Heart left ventricle (tissue), 16 donors: ENCODE results near the gene SMIM5. TPM values are rescaled to one million over a fixed set of nuclear protein-coding genes. Genes with fewer than 3 reads are reported as not detected.

ENCODE experiments used
- ATAC-seq, 4 donors: fragments of 200-7000 bp; cut with Tn5 transposase; one replicate each; pipeline ENCODE4 v1.9.1; 2020 to 2022; ENCODE audit warnings: moderate library complexity in 4 of 4, mild to moderate bottlenecking in 3 of 4, moderate number of reproducible peaks in 1 of 4
- DNase-seq, 5 donors: peaks; one replicate each; pipeline ENCODE4 v3.0.0-alpha.2; 2020
- H3K27ac ChIP-seq, 12 donors: fragments of 200-600 bp; sonication (generic) in 4 of 12; one replicate each; pipeline versions ENCODE4 v1.5.0 to v1.8.0; 2016 to 2022; ENCODE audit warnings: mild to moderate bottlenecking in 2 of 12
- H3K27me3 ChIP-seq, 9 donors: fragments of 200-600 bp; sonication (generic) in 2 of 9; one replicate each; pipeline versions ENCODE4 v1.5.1 to v1.8.0; 2016 to 2022; ENCODE audit warnings: mild to moderate bottlenecking in 3 of 9
- H3K36me3 ChIP-seq, 9 donors: fragments of 200-600 bp; sonication (generic) in 2 of 9; one replicate each; pipeline versions ENCODE4 v1.5.0 to v1.8.0; 2018 to 2022; ENCODE audit warnings: mild to moderate bottlenecking in 2 of 9
- H3K4me1 ChIP-seq, 12 donors: fragments of 200-600 bp; sonication (generic) in 4 of 12; one replicate each; pipeline versions ENCODE4 v1.5.0 to v1.8.0; 2016 to 2022; ENCODE audit warnings: mild to moderate bottlenecking in 3 of 12
- H3K4me3 ChIP-seq, 12 donors: fragments of 200-600 bp; sonication (generic) in 4 of 12; one replicate each; pipeline versions ENCODE4 v1.5.0 to v1.8.0; 2017 to 2022; ENCODE audit warnings: mild to moderate bottlenecking in 9 of 12, moderate library complexity in 4 of 12
- H3K9me3 ChIP-seq, 12 donors: fragments of 200-600 bp; sonication (generic) in 4 of 12; one replicate each; pipeline versions ENCODE4 v1.5.0 to v1.8.0; 2016 to 2022; ENCODE audit warnings: mild to moderate bottlenecking in 1 of 12
- POLR2A ChIP-seq, 2 donors: fragments of 450-650 bp; IDR thresholded peaks; one replicate each; pipeline ENCODE4 v1.6.1; 2017; ENCODE audit warnings: antibody characterized with exemption in 2 of 2, mild to moderate bottlenecking in 2 of 2, moderate library complexity in 2 of 2
- WGBS, 4 donors: extraction: QIAGEN DNeasy Blood & Tissue Kit in 2 of 4; methylation state at CpG; one replicate each; pipeline versions ENCODE4 v1.1.5 to v1.1.7; 2013 to 2018; 5-methylcytosine and 5-hydroxymethylcytosine counted together
- intact Hi-C, 10 donors: fragments of 100-400 bp; cut with DNase I; formaldehyde crosslinking; loops; one replicate each; pipeline versions ENCODE4 v1.11.1 to v1.14.2; 2022
- polyA plus RNA-seq, 2 donors: library from polyadenylated mRNA; stranded (reverse); fragments of 200-250 nt; gene quantifications; one replicate each; pipeline ENCODE4 v1.2.3, GENCODE V29; 2013
- total RNA-seq, 9 donors: library from RNA; depleted of rRNA in 2 of 9; stranded (reverse); fragments of >200 nt in 2 of 9; fragmentation: NEBNext Ultra II Directional in 3 of 9; extraction: Animal tissue kit (Norgen Biotek cat#: 25700) in 3 of 9; gene quantifications; one replicate each; pipeline versions ENCODE4 v1.1.0 to v1.2.4, GENCODE V29; 2016 to 2023
- TF ChIP-seq, protein P1 (sequence below), 12 donors: fragments of 200-600 bp; sonication (generic) in 4 of 12; IDR thresholded peaks; one replicate each; pipeline versions ENCODE4 v1.5.0 to v1.8.0; 2018 to 2022; ENCODE audit warnings: antibody characterized with exemption in 12 of 12, mild to moderate bottlenecking in 5 of 12
- donor health status: ischemic (EF 13 %, LVEDD 7.1; RV severe dilation, severe dysfunction).
- donor health status: healthy with polysubstance abuse.
- donor health status: DM: no; HTN: yes; CAD: no.
- donor health status: DM: no; HTN: no; CAD: no.
- donor health status: ischemic (EF 25% LVEDD 6.9; RV normal size, moderate dysfunction).
- donor health status: ischemic (EF 25% LVEDD 5.7; RV mildly dilated, moderate dysfunction).
- donor health status: healthy.
- donor health status: DM: yes; HTN: yes; CAD: no.
- donor health status: ischemic (EF 35%, LVEDD 5.7; RV mildly dilated, moderate dysfunction).
- donor health status: nonischemic (EF 11% LVEDD 7.7; RV severe dilation, severe dysfunction).
- donor health status: DM: yes; HTN: yes; CAD: no.
- donor health status: PGD.
- donor health status: ischemic (EF 29% LVEDD 5.4; RV normal size, mild dysfunction).
- donor health status: nonischemic (EF 23%, LVEDD 6.1; RV moderate dilation, normal function).

SMIM5 gene
- total and polyA plus RNA-seq, 11 donors: 1.8 to 18.2 (median 6.8) TPM

DNA sequence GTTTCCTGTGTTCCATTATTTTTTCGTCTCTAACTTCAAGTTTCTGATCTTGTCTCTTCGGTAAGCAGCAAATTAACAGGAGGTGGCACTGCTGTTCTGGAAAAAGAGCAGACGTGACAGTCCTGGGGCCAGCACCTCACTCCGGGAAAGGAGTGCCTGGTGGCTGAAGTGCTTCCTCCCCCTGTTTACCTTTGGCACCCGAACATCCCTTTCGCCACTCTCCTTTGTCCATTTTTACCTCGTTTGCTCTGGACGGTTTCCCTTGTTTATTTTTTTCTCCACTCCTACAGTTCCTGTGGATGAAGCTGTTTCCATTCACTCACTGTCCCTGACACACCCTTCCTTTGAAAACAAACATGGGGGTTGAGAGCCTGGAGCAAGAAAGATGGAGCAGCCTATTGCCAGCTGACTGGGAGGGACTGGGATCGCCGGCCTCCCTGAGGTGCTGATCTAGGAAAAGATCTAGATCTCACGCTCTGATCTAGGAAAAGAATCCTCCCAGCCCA is 46.5 kb downstream of the SMIM5 start:
- H3K4me3 ChIP-seq: no peak overlapping the region
- H3K27ac ChIP-seq: peak overlapping the region; percentile 16 to 74 (median 64)
- H3K9me3 ChIP-seq: no peaks in the 10 kb centered on the region
- DNase-seq (peak in 3 of 5 donors; percentile 42 to 50 (median 50)), ATAC-seq (peak in 3 of 4 donors; percentile 69 to 86 (median 84))
- intact Hi-C loops: loop anchor here in 7 of 10 donors (1.0 to 5.0 kb wide), 5 partner anchors 67 to 70 kb away; no protein-coding TSS in a partner anchor
- peaks cover 0 to 51% (median 25%) of the 10 kb centered on the region in 9 donors for H3K36me3 ChIP-seq
- TF ChIP-seq POLR2A (IDR thresholded peaks at IDR 0.05): no peak
- TF ChIP-seq, protein P1, sequence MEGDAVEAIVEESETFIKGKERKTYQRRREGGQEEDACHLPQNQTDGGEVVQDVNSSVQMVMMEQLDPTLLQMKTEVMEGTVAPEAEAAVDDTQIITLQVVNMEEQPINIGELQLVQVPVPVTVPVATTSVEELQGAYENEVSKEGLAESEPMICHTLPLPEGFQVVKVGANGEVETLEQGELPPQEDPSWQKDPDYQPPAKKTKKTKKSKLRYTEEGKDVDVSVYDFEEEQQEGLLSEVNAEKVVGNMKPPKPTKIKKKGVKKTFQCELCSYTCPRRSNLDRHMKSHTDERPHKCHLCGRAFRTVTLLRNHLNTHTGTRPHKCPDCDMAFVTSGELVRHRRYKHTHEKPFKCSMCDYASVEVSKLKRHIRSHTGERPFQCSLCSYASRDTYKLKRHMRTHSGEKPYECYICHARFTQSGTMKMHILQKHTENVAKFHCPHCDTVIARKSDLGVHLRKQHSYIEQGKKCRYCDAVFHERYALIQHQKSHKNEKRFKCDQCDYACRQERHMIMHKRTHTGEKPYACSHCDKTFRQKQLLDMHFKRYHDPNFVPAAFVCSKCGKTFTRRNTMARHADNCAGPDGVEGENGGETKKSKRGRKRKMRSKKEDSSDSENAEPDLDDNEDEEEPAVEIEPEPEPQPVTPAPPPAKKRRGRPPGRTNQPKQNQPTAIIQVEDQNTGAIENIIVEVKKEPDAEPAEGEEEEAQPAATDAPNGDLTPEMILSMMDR (IDR thresholded peaks at IDR 0.05): peak in 10 of 12 donors; percentile 15 to 55 (median 38)
- no peaks in the 10 kb centered on the region for H3K27me3 ChIP-seq
- 43 to 57% (median 47%) methylated on average over 11 of the region's 11 CpGs for WGBS, 4 donors
- peaks cover 0 to 45% (median 33%) of the 10 kb centered on the region in 12 donors for H3K4me1 ChIP-seq

DNA sequence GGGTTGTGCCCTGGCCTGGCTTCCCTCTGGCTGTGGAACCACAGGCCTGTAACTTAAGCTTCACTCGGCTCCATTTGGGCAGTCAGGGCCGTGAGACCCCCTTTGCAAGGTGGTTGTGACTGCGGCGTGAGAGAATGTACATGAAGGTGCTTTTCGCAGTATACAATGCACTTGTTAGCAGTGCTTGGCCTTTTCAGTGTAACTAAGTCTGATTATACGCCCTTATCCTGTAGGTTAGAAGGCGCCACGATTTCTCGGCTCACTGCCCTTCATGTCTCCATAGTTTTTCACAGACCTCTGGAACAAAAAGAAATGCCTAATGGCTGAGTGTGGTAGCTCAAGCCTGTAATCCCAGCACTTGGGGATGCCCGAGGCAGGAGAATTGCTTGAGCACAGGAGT is 47.2 kb downstream of the SMIM5 start:
- Histone ChIP-seq H3K36me3 (peaks cover 0 to 55% (median 25%) of the 10 kb centered on the region in 9 donors), H3K27me3 (no peaks in the 10 kb centered on the region), H3K4me3 (no peak overlapping the region), H3K4me1 (peaks cover 0 to 47% (median 35%) of the 10 kb centered on the region in 12 donors), H3K9me3 (no peaks in the 10 kb centered on the region), H3K27ac (peak overlapping the region in 11 of 12 donors; percentile 12 to 70 (median 64))
- intact Hi-C loops: loop anchor here in 2 of 10 donors (1.0 to 2.0 kb wide), 2 partner anchors 66 to 67 kb away; no protein-coding TSS in a partner anchor
- no peak for ATAC-seq
- no peak for DNase-seq
- TF ChIP-seq, protein P1 (IDR thresholded peaks at IDR 0.05): no peak
- no peak for TF ChIP-seq POLR2A (IDR thresholded peaks at IDR 0.05)
- WGBS, 4 donors: 89 to 92% (median 91%) methylated on average over 10 of the region's 10 CpGs

DNA sequence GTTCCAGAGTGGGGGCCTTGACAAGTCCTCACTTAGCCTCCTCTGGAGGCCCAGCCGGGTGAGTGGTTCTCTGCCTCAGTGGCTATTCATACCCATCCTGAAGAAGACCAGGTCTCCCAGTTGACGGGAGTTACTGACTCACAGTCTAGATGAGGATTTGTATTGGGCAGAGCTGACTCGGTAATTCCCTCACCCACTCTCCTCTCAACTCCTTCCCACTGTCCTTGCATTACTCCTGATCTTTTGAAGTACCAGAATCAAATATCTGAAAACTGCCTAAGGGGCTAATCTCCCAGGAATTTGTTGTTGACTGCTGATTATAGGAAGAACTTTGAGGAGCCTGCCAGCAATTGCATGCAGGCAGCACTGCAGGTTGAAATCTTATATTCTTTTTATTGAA is 48.1 kb downstream of the SMIM5 start:
- H3K9me3 ChIP-seq: no peaks in the 10 kb centered on the region
- no peaks in the 10 kb centered on the region for H3K27me3 ChIP-seq
- DNase-seq (no peak), ATAC-seq (no peak)
- 68 to 92% (median 81%) methylated on average over 3 of the region's 3 CpGs for WGBS, 4 donors
- peak overlapping the region in 1 of 12 donors; percentile 65 for H3K27ac ChIP-seq
- H3K4me1 ChIP-seq: peaks cover 0 to 56% (median 43%) of the 10 kb centered on the region in 12 donors
- H3K36me3 ChIP-seq: peaks cover 0 to 48% (median 18%) of the 10 kb centered on the region in 9 donors
- H3K4me3 ChIP-seq: no peak overlapping the region
- intact Hi-C loops: loop anchor here in 1 of 10 donors (2.0 kb wide), 1 partner anchor 66 kb away; no protein-coding TSS in a partner anchor
- TF ChIP-seq POLR2A (IDR thresholded peaks at IDR 0.05): no peak
- TF ChIP-seq, protein P1 (IDR thresholded peaks at IDR 0.05): no peak

DNA sequence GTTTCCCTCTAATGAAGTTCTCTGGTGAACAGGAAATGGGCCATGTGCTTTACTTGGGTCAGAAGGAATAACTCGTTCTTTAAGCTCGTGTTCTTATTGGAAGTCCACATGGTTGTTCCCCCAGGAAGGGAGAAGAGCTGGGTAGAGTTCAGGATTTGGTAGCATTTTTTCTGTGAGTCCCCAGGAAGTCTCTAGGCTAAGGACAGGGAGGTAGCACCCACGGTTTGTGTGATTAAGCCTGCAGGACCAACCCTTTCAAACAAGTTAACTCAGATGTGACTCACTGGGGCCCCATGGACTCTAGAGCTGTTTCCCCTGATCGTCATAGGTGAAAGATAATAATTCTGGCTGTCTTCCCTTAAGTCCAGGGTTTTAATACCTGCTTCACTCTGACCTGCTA is 50.3 kb downstream of the SMIM5 start:
- 61 to 66% (median 63%) methylated on average over 4 of the region's 4 CpGs for WGBS, 4 donors
- TF ChIP-seq, protein P1 (IDR thresholded peaks at IDR 0.05): no peak
- TF ChIP-seq POLR2A (IDR thresholded peaks at IDR 0.05): no peak
- peak overlapping the region in 2 of 12 donors; percentile 31 to 74 for H3K27ac ChIP-seq

More for the DNA sequence above, 50.3 kb downstream of the SMIM5 start:
- peaks cover 2 to 79% (median 59%) of the 10 kb centered on the region in 12 donors for H3K4me1 ChIP-seq
- H3K27me3 ChIP-seq: no peaks in the 10 kb centered on the region
- ATAC-seq (no peak), DNase-seq (no peak)
- intact Hi-C loops: no loop called here
- H3K4me3 ChIP-seq: no peak overlapping the region
- H3K36me3 ChIP-seq: peaks cover 0 to 29% (median 9%) of the 10 kb centered on the region in 9 donors
- no peaks in the 10 kb centered on the region for H3K9me3 ChIP-seq
